Spleen (tissue), 11 donors: ENCODE data around the gene EIF3F. TPM values are rescaled to one million over a fixed set of nuclear protein-coding genes. Genes with fewer than 3 reads are reported as not detected.
"Not testable (repeated sequence)": the region's sequence is repeated elsewhere in the genome, so short reads cannot be mapped to it uniquely, and the experiment has no call there.

Source experiments
- DNase-seq: peaks from one replicate; pipeline ENCODE4 v3.0.0-alpha.2; 2020
- H3K27ac ChIP-seq, 8 donors: fragments of 200-600 bp; sonication (generic) in 7 of 8; 1 replicate in 4 of 8; 2 replicates in 4 of 8; pipeline versions ENCODE4 v1.5.0 to v1.8.0; 2016 to 2021; ENCODE audit warnings: inconsistent platforms in 4 of 8, mild to moderate bottlenecking in 4 of 8, moderate library complexity in 1 of 8
- H3K27me3 ChIP-seq, 7 donors: fragments of 200-600 bp; sonication (generic) in 6 of 7; replicated peaks in 1 of 7; 1 replicate in 4 of 7; 2 replicates in 3 of 7; pipeline versions ENCODE4 v1.5.0 to v1.8.0; 2016 to 2021; ENCODE audit warnings: inconsistent platforms in 3 of 7, mild to moderate bottlenecking in 1 of 7
- H3K36me3 ChIP-seq, 6 donors: fragments of 200-600 bp; sonication (generic) in 5 of 6; 1 replicate in 4 of 6; 2 replicates in 2 of 6; pipeline versions ENCODE4 v1.5.0 to v1.8.0; 2016 to 2021; ENCODE audit warnings: inconsistent platforms in 2 of 6
- H3K4me1 ChIP-seq, 6 donors: fragments of 200-600 bp; sonication (generic) in 5 of 6; 1 replicate in 3 of 6; 2 replicates in 3 of 6; pipeline versions ENCODE4 v1.5.0 to v1.8.0; 2016 to 2021; ENCODE audit warnings: inconsistent platforms in 3 of 6
- H3K4me3 ChIP-seq, 8 donors: fragments of 200-600 bp; sonication (generic) in 7 of 8; 1 replicate in 4 of 8; 2 replicates in 4 of 8; pipeline versions ENCODE4 v1.5.0 to v1.8.0; 2016 to 2021; ENCODE audit warnings: inconsistent platforms in 4 of 8, mild to moderate bottlenecking in 4 of 8, moderate library complexity in 2 of 8
- H3K9me3 ChIP-seq, 8 donors: fragments of 200-600 bp; sonication (generic) in 7 of 8; 1 replicate in 4 of 8; 2 replicates in 4 of 8; pipeline versions ENCODE4 v1.5.0 to v1.8.0; 2016 to 2021; ENCODE audit warnings: inconsistent platforms in 4 of 8
- CTCF ChIP-seq, 11 experiments: fragments of 200-600 bp in 7 of 11; fragments of 450-650 bp in 4 of 11; sonication (generic) in 4 of 11; IDR thresholded peaks in 8 of 11; conservative IDR thresholded peaks in 3 of 11; 1 replicate in 7 of 11; 2 replicates in 4 of 11; pipeline versions ENCODE4 v1.4.0 to v1.8.0; 2016 to 2021; ENCODE audit warnings: antibody characterized with exemption in 11 of 11, inconsistent platforms in 4 of 11, mild to moderate bottlenecking in 1 of 11
- POLR2A ChIP-seq, 3 donors: fragments of 450-650 bp; IDR thresholded peaks; one replicate each; pipeline ENCODE4 v1.5.1; 2017; ENCODE audit warnings: antibody characterized with exemption in 3 of 3, mild to moderate bottlenecking in 1 of 3
- POLR2AphosphoS5 ChIP-seq, 3 donors: sonication (generic); formaldehyde crosslinking; IDR thresholded peaks; one replicate each; pipeline ENCODE4 v1.5.1; 2017; ENCODE audit warnings: antibody characterized with exemption in 3 of 3
- WGBS, 5 donors: extraction: QIAGEN DNeasy Blood & Tissue Kit in 3 of 5; methylation state at CpG; one replicate each; pipeline versions ENCODE4 v1.1.5 to v1.1.7; 2013 to 2018; 5-methylcytosine and 5-hydroxymethylcytosine counted together
- intact Hi-C: fragments of 100-400 bp; cut with DNase I; formaldehyde crosslinking; loops from one replicate; pipeline ENCODE4 v1.15.0; 2023; ENCODE audit warnings: low total_unique reads
- polyA plus RNA-seq, 3 donors: library from polyadenylated mRNA; stranded (reverse); fragments of 200-250 nt; gene quantifications; one replicate each; pipeline ENCODE4 v1.2.1, GENCODE V29; 2013
- total RNA-seq, 7 donors: library from RNA; depleted of rRNA in 3 of 7; stranded (reverse); fragments of >200 nt in 3 of 7; fragmentation: NEBNext Ultra II Directional in 4 of 7; extraction: Animal tissue kit (Norgen Biotek cat#: 25700) in 4 of 7; gene quantifications; one replicate each; pipeline versions ENCODE4 v1.1.0 to v1.2.1, GENCODE V29; 2016 to 2021
- donor health status: healthy with polysubstance abuse.
- donor health status: DM: no; HTN: no; CAD: no; lungs with moderate emphysema.
- donor health status: DM: no; HTN: no; CAD: no.
- donor health status: Bipolar disorder and iron deficiency.
- donor health status: healthy.
- donor health status: DM: no; HTN: no; CAD: no.
- donor health status: DM: yes; HTN: yes; CAD: no.

Gene EIF3F
- total and polyA plus RNA-seq, 10 donors, result 189 to 437 (median 216) TPM

- Histone ChIP-seq H3K4me3 (no peak overlapping the region), H3K27ac (no peak overlapping the region), H3K4me1 (peaks cover 13 to 28% (median 23%) of the 10 kb centered on the region in 6 donors), H3K9me3 (no peaks in the 10 kb centered on the region), H3K36me3 (peaks cover 0 to 6% (median 1%) of the 10 kb centered on the region in 6 donors), H3K27me3 (no peaks in the 10 kb centered on the region)
- WGBS, 5 donors, result 58 to 95% (median 76%) methylated on average over 4 to 7 of the region's 7 CpGs
- TF ChIP-seq POLR2AphosphoS5 (IDR thresholded peaks at IDR 0.05) (no peak), CTCF (IDR thresholded peaks at IDR 0.05 in 8 of 11, conservative IDR thresholded peaks at IDR 0.05 in 3 of 11) (no peak), POLR2A (IDR thresholded peaks at IDR 0.05) (no peak)
- intact Hi-C loops, result loop anchor here (10.0 kb wide), 1 partner anchor 889 kb away; no protein-coding TSS in a partner anchor
- DNase-seq, result no peak
These were observed 3.1 kb upstream of the EIF3F start for GRCh38 chr11:7983832-7984590.

- Histone ChIP-seq H3K4me1 (peaks cover 22 to 53% (median 41%) of the 10 kb centered on the region in 6 donors), H3K36me3 (peaks cover 0 to 40% (median 19%) of the 10 kb centered on the region in 6 donors), H3K4me3 (peak overlapping the region; percentile 86 to 97 (median 92)), H3K27ac (peak overlapping the region; percentile 44 to 88 (median 84))
- 0 to 1% (median 1%) methylated on average over 7 to 13 of the region's 13 CpGs for WGBS, 5 donors
- H3K9me3 ChIP-seq, H3K27me3 ChIP-seq, DNase-seq: not testable (repeated sequence)
- intact Hi-C loops, result loop anchor here (5.0 to 10.0 kb wide), 2 partner anchors 95 to 893 kb away; no protein-coding TSS in a partner anchor
These were observed 385 bp downstream of the EIF3F start for GRCh38 chr11:7987560-7987883.

- DNase-seq, result no peak
- H3K27ac ChIP-seq, result no peak overlapping the region
- WGBS, 5 donors, result 65 to 88% (median 82%) methylated on average over 6 of the region's 6 CpGs
- intact Hi-C loops, result no loop called here
- peaks cover 8 to 100% (median 85%) of the 10 kb centered on the region in 6 donors for H3K36me3 ChIP-seq
- no peaks in the 10 kb centered on the region for H3K9me3 ChIP-seq
- peaks cover 2 to 23% (median 8%) of the 10 kb centered on the region in 6 donors for H3K4me1 ChIP-seq
- TF ChIP-seq CTCF (IDR thresholded peaks at IDR 0.05 in 8 of 11, conservative IDR thresholded peaks at IDR 0.05 in 3 of 11) (no peak), POLR2A (IDR thresholded peaks at IDR 0.05) (no peak), POLR2AphosphoS5 (IDR thresholded peaks at IDR 0.05) (no peak)
- H3K27me3 ChIP-seq, result no peaks in the 10 kb centered on the region
- H3K4me3 ChIP-seq, result no peak overlapping the region
These were observed 7.6 kb downstream of the EIF3F start for GRCh38 chr11:7994581-7995278.

GRCh38 chr11:7999795-8000194 is 12.7 kb downstream of the EIF3F start:
- no peak for DNase-seq
- peaks cover 0 to 3% (median 0%) of the 10 kb centered on the region in 6 donors for H3K4me1 ChIP-seq
- no peak overlapping the region for H3K4me3 ChIP-seq
- 94 to 97% (median 96%) methylated on average over 10 of the region's 10 CpGs for WGBS, 5 donors
- H3K27ac ChIP-seq, result no peak overlapping the region
- H3K27me3 ChIP-seq, result no peaks in the 10 kb centered on the region
- H3K9me3 ChIP-seq, result no peaks in the 10 kb centered on the region
- intact Hi-C loops, result no loop called here
- peaks cover 6 to 64% (median 53%) of the 10 kb centered on the region in 6 donors for H3K36me3 ChIP-seq
- peak in 1 of 3 donors; percentile 14 for TF ChIP-seq POLR2AphosphoS5 (IDR thresholded peaks at IDR 0.05)
- no peak for TF ChIP-seq POLR2A (IDR thresholded peaks at IDR 0.05)

GRCh38 chr11:8000390-8000789 is 13.3 kb downstream of the EIF3F start:
- intact Hi-C loops, result no loop called here
- H3K27ac ChIP-seq, result no peak overlapping the region
- peaks cover 0 to 2% (median 0%) of the 10 kb centered on the region in 7 donors for H3K27me3 ChIP-seq
- no peak overlapping the region for H3K4me3 ChIP-seq
- WGBS, 5 donors, result 74 to 94% (median 83%) methylated on average over 5 of the region's 5 CpGs
- H3K4me1 ChIP-seq, result no peaks in the 10 kb centered on the region
- no peak for TF ChIP-seq POLR2A (IDR thresholded peaks at IDR 0.05)
- TF ChIP-seq CTCF (IDR thresholded peaks at IDR 0.05 in 8 of 11, conservative IDR thresholded peaks at IDR 0.05 in 3 of 11), result no peak
- no peak for TF ChIP-seq POLR2AphosphoS5 (IDR thresholded peaks at IDR 0.05)
- no peaks in the 10 kb centered on the region for H3K9me3 ChIP-seq
- peaks cover 4 to 58% (median 47%) of the 10 kb centered on the region in 6 donors for H3K36me3 ChIP-seq
- DNase-seq, result no peak
